Measurements from ENCODE around the gene CAPZA2.

CAPZA2 gene

GRCh38 chr7:116862951-116863670 is 724 bp downstream of the CAPZA2 start:
- DNase-seq, result peak; percentile 13

- no peak for DNase-seq
Measured at GRCh38 chr7:116863936-116864500, 1.6 kb downstream of the CAPZA2 start.

GRCh38 chr7:116871061-116871700 is 8.8 kb downstream of the CAPZA2 start:
- DNase-seq, result no peak

- DNase-seq, result no peak
Measured at GRCh38 chr7:116872026-116872425, 9.6 kb downstream of the CAPZA2 start.

- no peak for DNase-seq
Measured at GRCh38 chr7:116873619-116874018, 11.2 kb downstream of the CAPZA2 start.

- DNase-seq, result no peak
Measured at GRCh38 chr7:116876664-116877442, 14.5 kb downstream of the CAPZA2 start.

- no peak for DNase-seq
Measured at GRCh38 chr7:116877443-116878217, 15.2 kb downstream of the CAPZA2 start.

GRCh38 chr7:116884691-116885090 is 22.3 kb downstream of the CAPZA2 start:
- DNase-seq, result no peak

- DNase-seq, result no peak
Measured at GRCh38 chr7:116885724-116886123, 23.3 kb downstream of the CAPZA2 start.

GRCh38 chr7:116886543-116887156 is 24.3 kb downstream of the CAPZA2 start:
- DNase-seq, result no peak

- DNase-seq, result no peak
Measured at GRCh38 chr7:116888895-116889294, 26.5 kb downstream of the CAPZA2 start.

GRCh38 chr7:116895849-116896248 is 33.5 kb downstream of the CAPZA2 start:
- DNase-seq, result no peak

GRCh38 chr7:116897661-116898060 is 35.3 kb downstream of the CAPZA2 start:
- no peak for DNase-seq

- DNase-seq, result no peak
Measured at GRCh38 chr7:116899308-116899707, 36.9 kb downstream of the CAPZA2 start.

GRCh38 chr7:116901143-116901542 is 38.8 kb downstream of the CAPZA2 start:
- no peak for DNase-seq

GRCh38 chr7:116902867-116903266 is 40.5 kb downstream of the CAPZA2 start:
- DNase-seq, result no peak

GRCh38 chr7:116906391-116906790 is 44.0 kb downstream of the CAPZA2 start:
- no peak for DNase-seq

- no peak for DNase-seq
Measured at GRCh38 chr7:116910383-116910782, 48.0 kb downstream of the CAPZA2 start.

GRCh38 chr7:116911801-116912200 is 49.4 kb downstream of the CAPZA2 start:
- DNase-seq, result peak; percentile 70

GRCh38 chr7:116912269-116912909 is 50.0 kb downstream of the CAPZA2 start:
- peak; percentile 30 for DNase-seq

- peak; percentile 63 for DNase-seq
Measured at GRCh38 chr7:116918704-116919103, 56.3 kb downstream of the CAPZA2 start.

GRCh38 chr7:116920359-116920758 is 58.0 kb downstream of the CAPZA2 start:
- no peak for DNase-seq
